A673 (cell line): ENCODE data around the gene TLCD3A. TPM values are rescaled to one million over a fixed set of nuclear protein-coding genes. Genes with fewer than 3 reads are reported as not detected.
A peak's percentile ranks its signal among the peaks of the same experiment; 100 is the strongest.

Experiments
- BruUV-seq: library from RNA; stranded (reverse); fragments of 400-500 nt; replicated peaks from 2 replicates; lab custom pipeline; 2021; lab: Mats Ljungman, UMichigan
- CTCF ChIA-PET: fragments of 300-600 bp; sonication (Branson Sonifier 250); formaldehyde crosslinking; loops from one replicate; lab custom pipeline; 2022; ENCODE audit warnings: antibody characterized with exemption; lab: Charles Lee
- POLR2A ChIA-PET: fragments of 300-600 bp; sonication (Branson Sonifier 250); formaldehyde crosslinking; loops from one replicate; lab custom pipeline; 2022; ENCODE audit warnings: antibody characterized with exemption; ENCODE audit not compliant: low non-redundant PET; lab: Charles Lee
- DNase-seq: peaks from one replicate; pipeline ENCODE4 v3.0.0-alpha.2; 2015; ENCODE audit warnings: low spot score
- H3K27ac ChIP-seq: fragments of 200-600 bp; sonication (generic); 2 replicates; pipeline ENCODE4 v1.5.1; 2016; ENCODE audit warnings: mixed run types, low read depth, mild to moderate bottlenecking, mixed read lengths, antibody characterized with exemption, low read length; ENCODE audit not compliant: poor library complexity, severe bottlenecking
- H3K27me3 ChIP-seq: fragments of 200-600 bp; sonication (generic); replicated peaks from 2 replicates; pipeline ENCODE4 v1.6.1; 2017; ENCODE audit warnings: mixed run types, low read depth, mild to moderate bottlenecking, mixed read lengths, antibody characterized with exemption, low read length; ENCODE audit not compliant: insufficient read depth, poor library complexity
- H3K36me3 ChIP-seq: fragments of 200-600 bp; sonication (generic); 2 replicates; pipeline ENCODE4 v1.6.1; 2016; ENCODE audit warnings: mixed run types, mild to moderate bottlenecking, mixed read lengths, antibody characterized with exemption, low read length; ENCODE audit not compliant: insufficient read depth, poor library complexity, severe bottlenecking
- H3K4me1 ChIP-seq: fragments of 200-600 bp; sonication (generic); 2 replicates; pipeline ENCODE4 v1.6.1; 2017; ENCODE audit warnings: mixed run types, mild to moderate bottlenecking, mixed read lengths, antibody characterized with exemption, low read length; ENCODE audit not compliant: insufficient read depth, poor library complexity, severe bottlenecking
- H3K4me3 ChIP-seq: fragments of 200-600 bp; sonication (generic); 2 replicates; pipeline ENCODE4 v1.5.1; 2016; ENCODE audit warnings: low read depth, mixed run types, mild to moderate bottlenecking, mixed read lengths, low read length; ENCODE audit not compliant: poor library complexity, severe bottlenecking
- H3K9me3 ChIP-seq: fragments of 200-600 bp; sonication (generic); 2 replicates; pipeline ENCODE4 v1.6.1; 2016; ENCODE audit warnings: mixed run types, low read depth, mild to moderate bottlenecking, mixed read lengths, antibody characterized with exemption, low read length; ENCODE audit not compliant: poor library complexity, severe bottlenecking
- EZH2 ChIP-seq: fragments of 200-600 bp; sonication (generic); IDR thresholded peaks from 2 replicates; pipeline ENCODE4 v1.6.1; 2017; ENCODE audit warnings: borderline replicate concordance, low read depth, mild to moderate bottlenecking, mixed read lengths, antibody characterized with exemption, low read length; ENCODE audit not compliant: poor library complexity, severe bottlenecking
- intact Hi-C: fragments of 100-400 bp; cut with micrococcal nuclease; formaldehyde crosslinking; loops from one replicate; pipeline ENCODE4 v1.10.0; 2022; ENCODE audit not compliant: unreplicated experiment
- total RNA-seq: library from RNA; stranded (reverse); gene quantifications from 2 replicates; pipeline ENCODE4 v1.2.3, GENCODE V29; 2021
- TF ChIP-seq, protein P1 (sequence below): fragments of 300-800, 200-600 bp; sonication (generic); conservative IDR thresholded peaks from 2 replicates; pipeline ENCODE4 v1.5.1; 2017; ENCODE audit warnings: low read depth, mild to moderate bottlenecking, antibody characterized with exemption, low read length, moderate library complexity, mixed read lengths

The TLCD3A gene
- total RNA-seq, 1 experiment from 2014 or later = 49.2 TPM

DNA sequence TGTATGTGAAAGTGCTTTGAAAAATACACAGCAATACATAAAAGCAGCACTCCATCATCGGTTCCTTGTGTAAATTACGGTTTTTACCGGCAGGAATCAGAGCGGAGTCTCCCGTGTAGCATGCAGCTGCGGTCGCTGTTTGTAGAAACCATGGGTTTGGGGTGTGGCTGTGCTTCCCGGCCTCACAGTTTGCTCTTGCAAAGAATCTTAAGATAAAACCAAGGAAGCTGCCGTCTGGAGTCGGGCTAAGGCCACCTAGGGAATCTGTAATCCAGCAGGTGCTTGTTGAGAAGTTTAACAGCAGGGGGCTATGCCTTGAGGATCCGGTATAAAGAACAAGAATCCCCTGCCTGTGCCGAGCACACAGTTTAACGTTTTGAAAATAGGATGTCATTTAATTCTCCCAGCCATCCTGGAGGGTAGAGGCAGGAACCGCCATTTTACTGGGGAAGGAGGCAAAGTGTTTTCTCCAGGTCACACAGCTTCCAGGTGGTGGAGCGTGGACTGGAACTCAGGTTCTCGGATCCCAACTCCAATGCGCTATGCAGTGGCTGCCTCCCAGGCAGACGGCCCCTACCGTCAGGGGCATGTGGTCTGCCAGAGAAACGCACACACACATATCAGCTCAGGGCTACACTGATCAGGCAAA, 6.0 kb upstream of the TLCD3A start:
- intact Hi-C loops = no loop called here
- Histone ChIP-seq H3K27ac (no peak overlapping the region), H3K27me3 (no peaks in the 10 kb centered on the region), H3K4me1 (no peaks in the 10 kb centered on the region), H3K4me3 (no peak overlapping the region), H3K36me3 (no peaks in the 10 kb centered on the region), H3K9me3 (no peaks in the 10 kb centered on the region)
- BruUV-seq = no TSS peak
- ChIA-PET CTCF (no interaction called here), POLR2A (no interaction called here)
- TF ChIP-seq, protein P1, sequence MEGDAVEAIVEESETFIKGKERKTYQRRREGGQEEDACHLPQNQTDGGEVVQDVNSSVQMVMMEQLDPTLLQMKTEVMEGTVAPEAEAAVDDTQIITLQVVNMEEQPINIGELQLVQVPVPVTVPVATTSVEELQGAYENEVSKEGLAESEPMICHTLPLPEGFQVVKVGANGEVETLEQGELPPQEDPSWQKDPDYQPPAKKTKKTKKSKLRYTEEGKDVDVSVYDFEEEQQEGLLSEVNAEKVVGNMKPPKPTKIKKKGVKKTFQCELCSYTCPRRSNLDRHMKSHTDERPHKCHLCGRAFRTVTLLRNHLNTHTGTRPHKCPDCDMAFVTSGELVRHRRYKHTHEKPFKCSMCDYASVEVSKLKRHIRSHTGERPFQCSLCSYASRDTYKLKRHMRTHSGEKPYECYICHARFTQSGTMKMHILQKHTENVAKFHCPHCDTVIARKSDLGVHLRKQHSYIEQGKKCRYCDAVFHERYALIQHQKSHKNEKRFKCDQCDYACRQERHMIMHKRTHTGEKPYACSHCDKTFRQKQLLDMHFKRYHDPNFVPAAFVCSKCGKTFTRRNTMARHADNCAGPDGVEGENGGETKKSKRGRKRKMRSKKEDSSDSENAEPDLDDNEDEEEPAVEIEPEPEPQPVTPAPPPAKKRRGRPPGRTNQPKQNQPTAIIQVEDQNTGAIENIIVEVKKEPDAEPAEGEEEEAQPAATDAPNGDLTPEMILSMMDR = no peak
- no peak for TF ChIP-seq EZH2
- no peak for DNase-seq

DNA sequence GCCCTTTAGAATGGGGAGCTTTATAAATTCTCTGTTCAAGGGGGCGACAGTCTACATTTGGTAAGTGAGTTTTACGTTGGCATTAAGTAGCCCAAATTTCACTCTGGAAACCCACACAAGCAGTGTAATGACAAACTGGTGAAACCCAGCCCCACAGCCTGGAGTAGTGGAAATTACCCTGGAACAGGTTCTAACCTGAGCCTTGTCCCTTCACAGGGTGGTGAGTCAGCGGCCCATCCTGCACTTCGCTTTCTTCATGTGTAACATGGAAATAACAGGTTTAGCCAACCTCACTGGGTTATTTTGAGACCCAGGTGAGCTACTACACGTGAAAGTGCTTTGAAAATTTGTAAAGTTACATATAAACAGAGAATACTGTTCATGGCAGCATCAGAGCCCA, 3.5 kb upstream of the TLCD3A start:
- intact Hi-C loops = no loop called here
- Histone ChIP-seq H3K27me3 (no peaks in the 10 kb centered on the region), H3K4me1 (no peaks in the 10 kb centered on the region), H3K9me3 (no peaks in the 10 kb centered on the region), H3K27ac (no peak overlapping the region), H3K36me3 (no peaks in the 10 kb centered on the region), H3K4me3 (no peak overlapping the region)
- POLR2A ChIA-PET = no interaction called here
- BruUV-seq = no TSS peak
- no peak for DNase-seq
- TF ChIP-seq EZH2 = no peak
- TF ChIP-seq, protein P1 = no peak
- CTCF ChIA-PET = no interaction called here

DNA sequence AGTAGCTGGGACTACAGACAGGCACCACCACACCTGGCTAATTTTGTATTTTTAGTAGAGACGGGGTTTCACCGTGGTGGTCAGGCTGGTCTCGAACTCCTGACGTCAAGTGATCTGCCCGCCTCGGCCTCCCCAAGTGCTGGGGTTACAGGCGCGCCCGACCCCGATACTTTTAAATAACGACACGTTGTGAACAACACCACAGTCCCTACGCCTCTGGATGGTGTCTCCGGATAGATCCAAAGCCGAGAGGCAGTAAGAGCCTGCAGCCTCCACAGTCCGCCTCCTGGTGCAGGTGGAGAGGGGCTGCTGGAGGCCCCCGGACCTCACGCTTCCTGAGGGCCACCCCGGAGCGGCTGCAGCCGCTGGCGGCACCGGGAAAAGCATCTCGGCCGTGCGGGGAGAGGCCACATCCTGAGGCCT, 741 bp upstream of the TLCD3A start:
- TF ChIP-seq, protein P1 = no peak
- no peak for TF ChIP-seq EZH2
- peak overlapping the region; percentile 71 for H3K27ac ChIP-seq
- peaks cover 22% of the 10 kb centered on the region for H3K36me3 ChIP-seq
- ChIA-PET CTCF (no interaction called here), POLR2A (no interaction called here)
- peak overlapping the region; percentile 89 for H3K4me3 ChIP-seq
- no TSS peak for BruUV-seq
- H3K4me1 ChIP-seq = no peaks in the 10 kb centered on the region
- intact Hi-C loops = no loop called here
- no peaks in the 10 kb centered on the region for H3K9me3 ChIP-seq
- no peaks in the 10 kb centered on the region for H3K27me3 ChIP-seq
- DNase-seq = peak; percentile 33
